MV-4-11 (cell line): ENCODE results near the gene MDGA2.
"Not testable (repeated sequence)": the region's sequence is repeated elsewhere in the genome, so short reads cannot be mapped to it uniquely, and the experiment has no call there.

Experiments used
- DNase-seq: peaks from one replicate; lab custom pipeline; 2025; lab: John Stamatoyannopoulos, UW

MDGA2 gene

GRCh38 chr14:46920542-46920941, 754.9 kb downstream of the MDGA2 start:
- no peak for DNase-seq

GRCh38 chr14:46915539-46915938, 759.9 kb downstream of the MDGA2 start:
- not testable (repeated sequence) for DNase-seq

- DNase-seq, result no peak
Observed at GRCh38 chr14:46902837-46903236, 772.6 kb downstream of the MDGA2 start.

- DNase-seq, result no peak
Observed at GRCh38 chr14:46894476-46894875, 780.9 kb downstream of the MDGA2 start.

GRCh38 chr14:46887144-46887543, 788.3 kb downstream of the MDGA2 start:
- peak; percentile 26 for DNase-seq

- no peak for DNase-seq
Observed at GRCh38 chr14:46885566-46885965, 789.8 kb downstream of the MDGA2 start.

GRCh38 chr14:46861753-46862152, 813.7 kb downstream of the MDGA2 start:
- DNase-seq, result no peak

GRCh38 chr14:46840944-46841720, 834.3 kb downstream of the MDGA2 start:
- no peak for DNase-seq

- no peak for DNase-seq
Observed at GRCh38 chr14:46820291-46820690, 855.1 kb downstream of the MDGA2 start.

- no peak for DNase-seq
Observed at GRCh38 chr14:46819117-46819516, 856.3 kb downstream of the MDGA2 start.

- no peak for DNase-seq
Observed at GRCh38 chr14:46818147-46818546, 857.3 kb downstream of the MDGA2 start.

- no peak for DNase-seq
Observed at GRCh38 chr14:46793144-46793543, 882.3 kb downstream of the MDGA2 start.
